NAMALWA (cell line): Measurements from ENCODE around the gene ITPKB.

Source experiments
- DNase-seq: peaks from one replicate; pipeline ENCODE4 v3.0.0-alpha.2; 2015; ENCODE audit warnings: low spot score

The ITPKB gene

GRCh38 chr1:226704169-226704937 lies 34.7 kb downstream of the ITPKB start:
- DNase-seq: no peak

GRCh38 chr1:226702957-226703831 lies 35.9 kb downstream of the ITPKB start:
- DNase-seq: peak; percentile 73

GRCh38 chr1:226702318-226702956 lies 36.6 kb downstream of the ITPKB start:
- DNase-seq: no peak

- no peak for DNase-seq
These were observed 38.2 kb downstream of the ITPKB start for GRCh38 chr1:226700861-226701260.

GRCh38 chr1:226699166-226699565 lies 39.9 kb downstream of the ITPKB start:
- DNase-seq: no peak

GRCh38 chr1:226698659-226699058 lies 40.4 kb downstream of the ITPKB start:
- no peak for DNase-seq

- DNase-seq: no peak
These were observed 41.0 kb downstream of the ITPKB start for GRCh38 chr1:226697929-226698544.

GRCh38 chr1:226697151-226697928 lies 41.7 kb downstream of the ITPKB start:
- peak; percentile 55 for DNase-seq

- no peak for DNase-seq
These were observed 42.5 kb downstream of the ITPKB start for GRCh38 chr1:226696547-226696946.

GRCh38 chr1:226695335-226695900 lies 43.7 kb downstream of the ITPKB start:
- DNase-seq: no peak

- no peak for DNase-seq
These were observed 46.3 kb downstream of the ITPKB start for GRCh38 chr1:226692823-226693222.

- DNase-seq: no peak
These were observed 46.9 kb downstream of the ITPKB start for GRCh38 chr1:226692051-226692792.

GRCh38 chr1:226691247-226691646 lies 47.8 kb downstream of the ITPKB start:
- peak; percentile 54 for DNase-seq

GRCh38 chr1:226690460-226690982 lies 48.6 kb downstream of the ITPKB start:
- DNase-seq: no peak

- no peak for DNase-seq
These were observed 50.3 kb downstream of the ITPKB start for GRCh38 chr1:226688808-226689207.

- DNase-seq: peak; percentile 63
These were observed 50.9 kb downstream of the ITPKB start for GRCh38 chr1:226688056-226688748.

- no peak for DNase-seq
These were observed 51.7 kb downstream of the ITPKB start for GRCh38 chr1:226687426-226687825.

GRCh38 chr1:226686440-226687425 lies 52.3 kb downstream of the ITPKB start:
- peak; percentile 66 for DNase-seq
